ENCODE data around the gene MIEN1. TPM values are rescaled to one million over a fixed set of nuclear protein-coding genes. Genes with fewer than 3 reads are reported as not detected.

The MIEN1 gene, protein sequence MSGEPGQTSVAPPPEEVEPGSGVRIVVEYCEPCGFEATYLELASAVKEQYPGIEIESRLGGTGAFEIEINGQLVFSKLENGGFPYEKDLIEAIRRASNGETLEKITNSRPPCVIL
- total RNA-seq, result 43.4 and 48.0 TPM in 2 replicates
- long read RNA-seq, partial matches to known transcripts, result 0 of 5 reads
- long read RNA-seq, other reads (novel, unspliced or antisense), result 0 of 5 reads

DNA sequence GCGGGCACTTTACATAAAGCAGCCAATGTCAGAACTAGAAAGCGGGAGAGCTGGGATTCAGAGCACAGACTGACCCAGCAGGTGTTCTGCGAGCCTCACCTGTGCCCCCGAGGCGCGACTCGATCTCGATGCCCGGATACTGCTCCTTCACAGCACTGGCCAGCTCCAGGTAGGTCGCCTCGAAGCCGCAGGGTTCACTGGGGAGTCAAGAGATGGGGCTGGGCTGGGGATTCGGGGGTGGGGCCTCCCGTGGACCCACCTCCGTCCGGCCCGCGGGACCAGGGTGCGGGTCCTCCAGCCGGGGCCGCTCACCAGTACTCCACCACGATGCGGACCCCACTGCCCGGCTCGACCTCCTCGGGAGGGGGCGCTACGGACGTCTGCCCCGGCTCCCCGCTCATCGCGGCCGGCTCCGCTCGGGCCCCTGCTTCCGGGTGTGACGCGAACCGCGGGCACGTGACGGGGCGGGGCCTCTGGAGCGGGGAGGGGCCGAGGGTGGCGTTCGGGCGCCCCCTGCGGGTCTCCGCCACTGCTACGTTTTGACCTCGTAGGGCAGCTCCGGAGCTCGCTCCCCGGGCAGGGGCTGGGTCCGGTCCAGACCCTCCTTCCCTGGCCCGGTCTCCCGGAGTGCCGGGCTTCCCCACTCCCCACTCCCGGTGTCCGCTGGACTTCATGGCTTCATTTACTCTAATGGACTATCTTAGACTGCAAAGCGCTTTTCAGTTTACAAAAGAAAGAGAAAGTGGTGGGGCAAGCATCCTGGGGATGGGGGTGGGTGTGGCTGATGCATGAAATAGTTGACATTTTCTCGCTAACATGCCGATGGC lies at the start of gene MIEN1:
MIEN1 (minus strand) TSS at position 438 of the 827 bp plus-strand sequence; CDS start at position 401, 37 bp downstream.
- Mint-ChIP-seq H3K36me3 (ENCODE audit: insufficient read depth) (peaks cover 6% of the 10 kb centered on the region), H3K27ac (peak within 1 kb of the TSS; percentile 86), H3K27me3 (peaks cover 6% of the 10 kb centered on the region), H3K4me1 (ENCODE audit: low read depth) (peaks cover 6% of the 10 kb centered on the region), H3K4me3 (ENCODE audit: low read depth) (peak within 1 kb of the TSS; percentile 85), H3K9me3 (ENCODE audit: low read depth) (no peaks in the 10 kb centered on the region)
- peak; percentile 92 for TF ChIP-seq CTCF (IDR thresholded peaks at IDR 0.05; ENCODE audit: unreplicated experiment)
- peak; percentile 96 for DNase-seq (ENCODE audit: low spot score, unreplicated experiment)

DNA sequence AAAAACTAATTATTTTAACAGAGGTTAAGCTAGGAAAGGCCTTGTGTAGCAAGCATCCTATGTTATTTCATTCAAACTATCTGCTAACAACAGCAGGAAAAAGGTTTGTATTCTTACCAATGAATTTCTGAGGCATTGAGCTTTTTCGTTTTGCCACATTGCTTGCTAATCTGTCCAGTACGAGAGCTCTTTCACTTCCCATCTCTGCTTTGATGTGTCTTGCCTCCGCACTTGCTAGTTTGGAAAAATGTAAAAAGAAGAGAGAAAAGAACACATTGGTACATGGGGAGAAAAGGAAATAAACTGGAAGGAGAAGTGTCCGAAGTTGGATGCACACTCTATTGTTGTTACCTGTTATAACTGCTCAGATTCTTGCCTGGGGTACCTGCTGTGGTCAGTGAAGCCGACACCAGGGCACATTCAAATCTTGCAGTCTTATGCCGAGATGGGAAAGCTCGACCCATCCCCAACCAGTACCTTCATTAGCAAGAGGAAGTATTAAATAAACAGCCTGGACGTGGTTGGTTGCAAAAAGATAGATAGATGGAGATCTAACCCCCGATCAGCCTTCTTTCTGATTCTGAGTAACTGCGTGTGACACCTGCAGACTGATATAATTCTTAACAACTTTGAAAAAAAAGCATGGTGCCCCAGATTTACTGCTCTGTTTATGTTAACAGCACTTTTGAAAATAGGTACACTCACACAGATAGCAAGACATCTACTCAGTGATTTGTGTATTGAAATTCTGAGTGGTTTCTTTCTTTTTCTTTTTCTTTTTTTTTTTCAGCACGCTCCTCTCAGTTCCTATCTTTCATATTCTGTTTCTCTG lies 47.4 kb upstream of the MIEN1 start:
- H3K36me3 Mint-ChIP-seq (ENCODE audit: insufficient read depth), result no peaks in the 10 kb centered on the region
- peaks cover 13% of the 10 kb centered on the region for H3K27me3 Mint-ChIP-seq
- no peak for DNase-seq (ENCODE audit: low spot score, unreplicated experiment)
- H3K4me3 Mint-ChIP-seq (ENCODE audit: low read depth), result no peak overlapping the region
- no peak overlapping the region for H3K27ac Mint-ChIP-seq
- no peaks in the 10 kb centered on the region for H3K9me3 Mint-ChIP-seq (ENCODE audit: low read depth)
- peaks cover 16% of the 10 kb centered on the region for H3K4me1 Mint-ChIP-seq (ENCODE audit: low read depth)
- no peak for TF ChIP-seq CTCF (IDR thresholded peaks at IDR 0.05; ENCODE audit: unreplicated experiment)

DNA sequence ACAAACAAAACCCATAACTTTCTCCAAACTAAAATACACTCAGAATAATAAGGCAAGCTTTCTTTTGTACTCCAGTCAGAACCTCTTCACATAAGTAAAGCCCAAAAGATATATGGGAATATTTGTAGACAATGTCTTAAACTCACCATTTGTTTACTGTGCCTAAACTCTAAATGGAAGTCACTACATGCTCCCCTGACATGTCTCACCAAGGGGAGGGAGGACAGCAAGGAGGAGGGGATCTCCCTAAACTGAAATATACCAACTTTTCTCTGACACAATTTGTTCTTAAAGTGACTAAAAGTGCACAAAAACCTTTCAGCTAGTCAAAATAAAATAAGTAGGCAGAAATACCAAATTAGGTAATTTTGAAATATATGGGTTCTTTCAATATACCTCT lies 45.9 kb upstream of the MIEN1 start:
- Mint-ChIP-seq H3K9me3 (ENCODE audit: low read depth) (no peaks in the 10 kb centered on the region), H3K27me3 (peaks cover 22% of the 10 kb centered on the region), H3K4me1 (ENCODE audit: low read depth) (peaks cover 3% of the 10 kb centered on the region), H3K36me3 (ENCODE audit: insufficient read depth) (no peaks in the 10 kb centered on the region), H3K4me3 (ENCODE audit: low read depth) (no peak overlapping the region), H3K27ac (no peak overlapping the region)
- no peak for DNase-seq (ENCODE audit: low spot score, unreplicated experiment)
- no peak for TF ChIP-seq CTCF (IDR thresholded peaks at IDR 0.05; ENCODE audit: unreplicated experiment)

DNA sequence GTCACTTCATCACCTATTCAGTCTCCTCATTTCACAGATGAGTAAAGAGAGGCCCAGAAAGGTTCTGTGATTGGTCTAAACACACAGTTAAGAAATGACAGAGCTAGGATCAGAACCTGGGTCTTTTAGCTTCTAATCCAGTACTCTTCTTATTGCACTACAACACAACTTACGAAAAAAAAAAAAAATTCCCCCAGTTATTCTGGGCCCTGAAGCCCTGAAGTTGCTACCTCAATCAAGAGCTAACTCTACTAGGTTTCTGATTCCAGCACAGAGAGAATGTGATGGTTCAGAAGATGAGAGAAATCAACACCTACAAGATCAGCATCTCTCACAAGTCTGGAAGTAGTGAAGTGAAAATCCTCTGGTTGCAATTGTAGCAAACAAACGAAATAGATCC lies 44.7 kb upstream of the MIEN1 start:
- Mint-ChIP-seq H3K27me3 (peaks cover 22% of the 10 kb centered on the region), H3K4me3 (ENCODE audit: low read depth) (no peak overlapping the region), H3K4me1 (ENCODE audit: low read depth) (peaks cover 4% of the 10 kb centered on the region), H3K9me3 (ENCODE audit: low read depth) (no peaks in the 10 kb centered on the region), H3K36me3 (ENCODE audit: insufficient read depth) (no peaks in the 10 kb centered on the region), H3K27ac (no peak overlapping the region)
- DNase-seq (ENCODE audit: low spot score, unreplicated experiment), result no peak
- no peak for TF ChIP-seq CTCF (IDR thresholded peaks at IDR 0.05; ENCODE audit: unreplicated experiment)

DNA sequence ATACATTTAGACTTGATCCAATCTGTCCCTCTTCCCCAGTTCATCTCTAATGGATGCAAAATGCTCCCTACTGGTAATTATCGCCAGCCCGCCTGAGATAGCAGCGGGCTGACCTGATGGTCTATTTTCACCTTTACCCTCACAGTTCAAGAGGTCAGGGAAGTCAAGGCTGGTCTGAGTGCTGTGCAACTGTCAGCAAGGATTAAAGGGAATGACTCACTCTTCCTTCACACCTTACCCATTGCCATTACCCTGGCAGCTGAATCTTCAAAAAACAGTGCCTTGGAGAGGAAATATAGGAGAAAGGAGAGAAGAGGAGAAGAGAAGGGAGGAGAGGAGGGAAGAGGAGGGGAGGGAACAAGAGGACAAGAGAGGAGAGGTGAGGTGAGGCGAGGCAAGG lies 43.7 kb upstream of the MIEN1 start:
- no peak for DNase-seq (ENCODE audit: low spot score, unreplicated experiment)
- Mint-ChIP-seq H3K9me3 (ENCODE audit: low read depth) (no peaks in the 10 kb centered on the region), H3K27ac (no peak overlapping the region), H3K36me3 (ENCODE audit: insufficient read depth) (no peaks in the 10 kb centered on the region), H3K4me3 (ENCODE audit: low read depth) (no peak overlapping the region), H3K27me3 (peaks cover 24% of the 10 kb centered on the region), H3K4me1 (ENCODE audit: low read depth) (peaks cover 5% of the 10 kb centered on the region)
- TF ChIP-seq CTCF (IDR thresholded peaks at IDR 0.05; ENCODE audit: unreplicated experiment), result no peak

All from progenitor cell of endocrine pancreas (in vitro differentiated cells).